ENCODE data around the gene RNF31.

RNF31 gene

GRCh38 chr14:24117179-24117578, 30.1 kb upstream of the RNF31 start:
- no peak for DNase-seq

- no peak for DNase-seq
Measured at GRCh38 chr14:24119691-24120090, 27.6 kb upstream of the RNF31 start.

GRCh38 chr14:24121210-24121609, 26.1 kb upstream of the RNF31 start:
- DNase-seq, result no peak

GRCh38 chr14:24122416-24122815, 24.9 kb upstream of the RNF31 start:
- no peak for DNase-seq

GRCh38 chr14:24122898-24123297, 24.4 kb upstream of the RNF31 start:
- DNase-seq, result no peak

GRCh38 chr14:24123424-24124417, 23.6 kb upstream of the RNF31 start:
- no peak for DNase-seq

- DNase-seq, result no peak
Measured at GRCh38 chr14:24126939-24127338, 20.4 kb upstream of the RNF31 start.

- no peak for DNase-seq
Measured at GRCh38 chr14:24127673-24128072, 19.6 kb upstream of the RNF31 start.

GRCh38 chr14:24129410-24129998, 17.8 kb upstream of the RNF31 start:
- no peak for DNase-seq

GRCh38 chr14:24130380-24130716, 16.9 kb upstream of the RNF31 start, which contains the start of gene FITM1:
FITM1 (plus strand) TSS chr14:24130659; CDS start chr14:24131564, 905 bp downstream.
- DNase-seq, result no peak

- no peak for DNase-seq
Measured at GRCh38 chr14:24130717-24131548, 16.4 kb upstream of the RNF31 start.

GRCh38 chr14:24131549-24131966, 15.7 kb upstream of the RNF31 start:
- DNase-seq, result no peak

GRCh38 chr14:24132061-24132685, 15.1 kb upstream of the RNF31 start:
- no peak for DNase-seq

- DNase-seq, result no peak
Measured at GRCh38 chr14:24132976-24133375, 14.3 kb upstream of the RNF31 start.

GRCh38 chr14:24133735-24134134, 13.6 kb upstream of the RNF31 start:
- DNase-seq, result no peak

- DNase-seq, result no peak
Measured at GRCh38 chr14:24135584-24135833, 11.8 kb upstream of the RNF31 start.

- peak; percentile 89 for DNase-seq
Measured at GRCh38 chr14:24135834-24136683, 11.2 kb upstream of the RNF31 start, which contains the start of gene PSME1. PSME1 (plus strand) TSS chr14:24136194; CDS start chr14:24136263, 69 bp downstream.

- no peak for DNase-seq
Measured at GRCh38 chr14:24136684-24137528, 10.4 kb upstream of the RNF31 start.

- no peak for DNase-seq
Measured at GRCh38 chr14:24137529-24138395, 9.5 kb upstream of the RNF31 start.
